DMS53 (cell line): ENCODE measurements around the gene LHX3.

Experiments
- DNase-seq: peaks from one replicate; lab custom pipeline; 2025; lab: John Stamatoyannopoulos, UW

Gene LHX3

GRCh38 chr9:136226680-136227407 lies 21.9 kb upstream of the LHX3 start:
- DNase-seq, result no peak

- DNase-seq, result peak; percentile 89
Observed at GRCh38 chr9:136225748-136226679, 21.1 kb upstream of the LHX3 start.

GRCh38 chr9:136225366-136225747 lies 20.4 kb upstream of the LHX3 start:
- DNase-seq, result no peak

- DNase-seq, result no peak
Observed at GRCh38 chr9:136223871-136224640, 19.1 kb upstream of the LHX3 start.

GRCh38 chr9:136222906-136223285 lies 18.0 kb upstream of the LHX3 start:
- no peak for DNase-seq

GRCh38 chr9:136222166-136222905 lies 17.4 kb upstream of the LHX3 start:
- DNase-seq, result no peak

- no peak for DNase-seq
Observed at GRCh38 chr9:136220017-136220729, 15.2 kb upstream of the LHX3 start.

- no peak for DNase-seq
Observed at GRCh38 chr9:136219276-136219675, 14.3 kb upstream of the LHX3 start.

- no peak for DNase-seq
Observed at GRCh38 chr9:136218673-136219072, 13.7 kb upstream of the LHX3 start.

GRCh38 chr9:136218271-136218670 lies 13.3 kb upstream of the LHX3 start:
- DNase-seq, result no peak

- no peak for DNase-seq
Observed at GRCh38 chr9:136216541-136217244, 11.8 kb upstream of the LHX3 start.

- DNase-seq, result no peak
Observed at GRCh38 chr9:136213733-136214132, 8.8 kb upstream of the LHX3 start.

- DNase-seq, result no peak
Observed at GRCh38 chr9:136212345-136212950, 7.5 kb upstream of the LHX3 start.

GRCh38 chr9:136211441-136212344 lies 6.8 kb upstream of the LHX3 start:
- DNase-seq, result no peak

- DNase-seq, result no peak
Observed at GRCh38 chr9:136211006-136211405, 6.1 kb upstream of the LHX3 start.

- no peak for DNase-seq
Observed at GRCh38 chr9:136210276-136210675, 5.3 kb upstream of the LHX3 start.

GRCh38 chr9:136209786-136210185 lies 4.9 kb upstream of the LHX3 start:
- DNase-seq, result no peak

GRCh38 chr9:136209232-136209631 lies 4.3 kb upstream of the LHX3 start:
- no peak for DNase-seq

- no peak for DNase-seq
Observed at GRCh38 chr9:136208675-136209074, 3.7 kb upstream of the LHX3 start.
